Fibroblast of skin of left quadriceps (primary cell): ENCODE measurements around the gene CREBL2.
"Not testable (repeated sequence)": the region's sequence is repeated elsewhere in the genome, so short reads cannot be mapped to it uniquely, and the experiment has no call there.

Source experiments
- DNase-seq, 2 experiments: peaks; one replicate each; pipeline ENCODE4 v3.0.0-alpha.2; 2013; ENCODE audit warnings: low read depth in 2 of 2

The CREBL2 gene

GRCh38 chr12:12598864-12599263 is 12.8 kb upstream of the CREBL2 start:
- no peak for DNase-seq

DNA sequence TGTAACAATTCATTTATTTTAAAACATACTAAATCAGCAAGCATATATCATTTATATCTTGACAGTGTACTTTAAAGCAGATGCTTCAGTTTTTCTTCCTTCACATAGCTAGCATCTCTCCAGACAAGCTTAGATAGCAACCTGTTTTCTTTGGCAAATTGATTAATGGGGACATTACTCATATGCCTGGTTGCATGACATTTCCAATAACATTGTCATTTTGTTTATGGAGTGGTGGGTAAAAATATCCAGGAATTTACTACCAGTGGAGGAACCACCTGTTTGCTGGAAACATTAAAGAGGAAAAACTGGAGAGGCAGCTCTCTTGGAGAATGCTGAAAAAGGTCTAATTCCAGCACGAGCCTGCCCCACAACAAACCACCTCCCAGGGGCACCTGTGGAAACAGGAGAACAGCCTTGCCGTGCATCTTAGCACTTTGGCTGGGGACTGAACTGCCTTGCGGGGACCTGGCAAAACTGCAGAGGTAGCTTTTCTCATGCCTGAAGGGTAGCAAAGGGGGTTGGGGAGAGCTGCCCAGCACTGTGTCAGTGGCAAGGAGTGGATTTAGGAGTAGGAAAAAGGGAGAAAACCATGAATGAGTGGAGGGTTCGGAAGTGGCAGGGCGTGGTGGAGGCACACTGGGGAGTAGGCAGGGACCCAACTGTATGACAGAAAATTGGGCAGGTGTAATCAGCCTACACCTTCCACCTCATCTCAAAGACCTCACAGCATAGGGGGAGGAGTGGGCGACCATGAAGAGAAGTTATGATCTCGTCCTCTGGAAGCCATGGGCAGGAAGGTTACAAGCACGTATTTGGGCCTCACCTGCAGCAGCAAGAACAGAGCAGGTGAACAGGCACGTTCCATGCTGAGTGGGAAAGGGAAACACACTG is 11.7 kb upstream of the CREBL2 start:
- DNase-seq, result no peak

DNA sequence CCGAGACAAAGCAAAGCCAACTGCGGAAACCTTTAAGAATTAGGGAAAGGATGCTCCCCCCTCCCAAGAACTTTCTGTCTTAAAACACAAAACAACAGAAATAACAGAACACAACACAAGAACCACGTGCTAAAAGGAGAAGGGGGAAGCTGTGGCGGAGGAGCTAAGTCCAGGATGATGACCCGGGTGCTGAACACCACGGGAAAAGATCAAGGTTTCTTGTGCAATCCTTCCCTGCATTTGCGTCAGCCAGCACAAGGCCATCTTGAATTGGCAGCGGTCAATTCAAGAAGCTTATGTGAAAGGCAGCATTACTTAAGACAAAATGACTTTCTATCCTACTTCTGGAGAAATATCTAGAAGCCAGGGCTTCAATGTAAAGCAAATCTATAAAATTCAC is 11.0 kb upstream of the CREBL2 start:
- DNase-seq, result no peak

- no peak for DNase-seq
These were observed 6.9 kb upstream of the CREBL2 start for GRCh38 chr12:12604740-12605139.

- peak; percentile 29 to 44 for DNase-seq
These were observed 4.7 kb upstream of the CREBL2 start for GRCh38 chr12:12606781-12607589.

- no peak for DNase-seq
These were observed 3.1 kb upstream of the CREBL2 start for GRCh38 chr12:12608557-12608957.

DNA sequence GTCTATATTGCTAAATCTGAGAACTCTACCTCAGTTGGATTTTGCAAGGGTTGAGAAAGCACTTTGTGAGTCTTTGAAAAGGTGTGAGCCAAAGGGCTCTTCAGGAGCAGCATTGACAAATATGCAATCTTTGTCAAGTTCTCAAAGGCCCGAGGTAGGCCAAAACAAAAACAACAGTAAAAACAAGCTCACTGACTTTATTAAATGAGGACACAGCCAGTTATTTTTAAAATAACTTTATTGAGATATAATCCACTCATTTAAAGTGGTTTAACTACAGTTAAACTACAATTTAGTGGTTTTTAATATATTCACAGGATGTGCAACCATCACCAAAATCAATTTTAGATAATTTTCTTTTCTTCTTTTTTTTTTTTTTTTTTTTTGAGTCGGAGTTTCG is 2.0 kb upstream of the CREBL2 start:
- DNase-seq, result no peak

GRCh38 chr12:12610711-12611110 is 965 bp upstream of the CREBL2 start:
- no peak for DNase-seq

DNA sequence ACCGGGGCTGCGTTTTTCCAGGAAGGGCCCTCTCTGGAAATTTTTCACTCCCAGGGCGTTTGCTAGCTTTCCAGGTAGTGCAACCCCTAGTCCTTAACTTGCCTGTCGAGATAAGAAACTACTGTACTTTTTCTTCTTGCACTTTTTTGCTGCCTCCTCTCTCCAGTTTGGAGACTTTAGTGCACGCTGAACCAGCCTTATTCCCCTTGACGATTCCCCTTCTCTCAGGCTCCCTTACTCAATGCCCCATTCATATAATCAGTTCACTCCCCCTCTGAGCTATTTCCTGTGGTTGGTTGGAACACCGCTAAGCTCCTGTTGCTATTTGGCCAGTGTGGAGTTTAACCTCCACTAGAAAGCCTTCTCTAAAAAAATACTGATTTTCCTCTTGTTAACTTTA is 682 bp downstream of the CREBL2 start:
- DNase-seq, result peak in 1 of 2 experiments; percentile 15

GRCh38 chr12:12613344-12613743 is 1.7 kb downstream of the CREBL2 start:
- no peak for DNase-seq

DNA sequence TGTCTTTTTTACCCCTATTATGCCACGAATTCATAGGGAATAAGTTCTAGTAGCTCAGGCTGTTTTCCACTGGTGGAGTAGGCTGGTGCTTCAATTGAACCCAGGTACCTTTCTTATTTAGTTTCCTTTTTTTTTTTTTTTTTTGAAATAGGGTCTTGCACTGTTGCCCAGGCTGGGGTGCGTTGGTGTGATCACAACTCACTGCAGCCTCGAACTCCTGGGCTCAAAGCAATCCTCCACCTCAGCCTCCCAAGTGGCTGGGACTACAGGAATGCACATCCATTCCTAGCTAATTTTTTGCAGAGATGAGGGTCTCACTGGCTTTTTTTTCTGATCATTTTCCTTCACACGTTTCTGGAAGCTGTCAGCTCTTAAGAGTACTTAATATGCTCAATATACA is 2.7 kb downstream of the CREBL2 start:
- no peak for DNase-seq

GRCh38 chr12:12616512-12617310 is 5.0 kb downstream of the CREBL2 start:
- no peak for DNase-seq

DNA sequence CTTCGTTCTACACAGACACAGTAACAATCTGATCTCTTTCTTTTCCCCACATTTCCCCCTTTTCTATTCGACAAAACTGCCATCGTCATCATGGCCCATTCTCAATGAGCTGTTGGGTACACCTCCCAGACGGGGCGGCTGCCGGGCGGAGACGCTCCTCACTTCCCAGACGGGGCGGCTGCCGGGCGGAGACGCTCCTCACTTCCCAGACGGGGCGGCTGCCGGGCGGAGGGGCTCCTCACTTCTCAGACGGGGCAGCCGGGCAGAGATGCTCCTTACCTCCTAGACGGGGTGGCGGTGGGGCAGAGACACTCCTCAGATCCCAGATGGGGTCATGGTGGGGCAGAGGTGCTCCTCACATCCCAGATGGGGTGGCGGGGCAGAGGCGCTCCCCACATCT is 6.4 kb downstream of the CREBL2 start:
- not testable (repeated sequence) for DNase-seq

- no peak for DNase-seq
These were observed 9.1 kb downstream of the CREBL2 start for GRCh38 chr12:12620730-12621315.

DNA sequence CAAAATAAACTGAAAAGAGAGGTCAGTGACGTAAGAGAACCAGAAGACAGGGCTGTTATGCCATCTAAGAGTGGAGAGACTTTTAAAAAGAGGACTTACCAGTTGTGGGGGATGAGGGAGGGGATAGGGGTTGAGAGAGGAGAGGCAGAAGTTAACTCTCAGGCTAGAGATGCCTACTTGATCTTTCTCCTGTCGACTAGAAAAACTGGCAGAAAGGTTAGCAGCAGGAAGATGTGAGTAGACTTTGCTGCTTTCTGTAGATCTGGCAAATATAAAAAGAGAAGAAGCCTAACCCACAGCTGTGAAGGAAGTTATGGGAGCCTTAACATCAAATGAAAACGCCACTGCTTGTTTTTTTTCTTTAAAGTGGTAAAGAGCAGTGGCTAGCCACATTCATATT is 10.7 kb downstream of the CREBL2 start:
- DNase-seq, result no peak

- DNase-seq, result no peak
These were observed 12.9 kb downstream of the CREBL2 start for GRCh38 chr12:12624498-12624992.

- no peak for DNase-seq
These were observed 14.8 kb downstream of the CREBL2 start for GRCh38 chr12:12626471-12626870.

DNA sequence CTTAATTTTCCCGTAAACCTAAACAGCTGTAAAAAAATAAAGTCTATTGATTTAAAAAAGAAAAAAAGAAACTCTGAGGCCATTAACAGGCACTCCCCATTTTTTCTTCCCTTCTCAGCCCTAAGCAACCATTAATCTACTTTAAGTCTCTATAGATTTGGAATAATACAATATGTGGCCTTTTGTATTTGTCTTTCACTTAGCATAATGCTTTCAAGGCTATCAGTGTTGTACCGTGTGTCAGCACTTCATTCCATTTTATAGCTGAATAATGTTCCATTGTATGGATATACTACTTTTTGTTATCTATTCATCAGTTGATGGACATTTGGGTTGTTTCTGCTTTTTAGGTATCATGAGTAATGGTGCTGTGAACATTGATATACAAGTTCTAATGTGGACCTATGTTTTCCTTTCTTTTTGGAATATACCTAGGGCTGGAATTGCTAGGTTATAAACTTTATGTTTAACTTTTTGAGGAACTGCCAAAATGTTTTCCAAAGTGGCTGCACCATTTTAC is 15.7 kb downstream of the CREBL2 start:
- DNase-seq, result no peak

DNA sequence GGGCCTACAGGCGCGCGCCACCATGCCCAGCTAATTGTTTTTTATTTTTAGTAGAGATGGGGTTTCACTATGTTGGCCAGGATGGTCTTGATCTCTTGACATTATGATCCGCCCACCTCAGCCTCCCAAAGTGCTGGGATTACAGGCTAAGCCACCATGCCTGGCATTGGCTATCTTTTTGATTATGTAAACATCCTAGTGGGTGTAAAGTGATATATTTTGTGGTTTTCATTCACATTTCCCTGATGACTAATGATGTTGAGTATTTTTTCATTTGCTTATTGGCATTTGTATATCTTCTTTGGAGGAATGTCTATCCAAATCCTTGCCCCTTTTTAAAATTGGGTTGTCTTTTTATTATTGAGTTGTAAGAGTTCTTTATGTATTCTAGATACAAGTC is 16.3 kb downstream of the CREBL2 start:
- DNase-seq, result no peak

GRCh38 chr12:12630850-12631249 is 19.2 kb downstream of the CREBL2 start:
- DNase-seq, result no peak

DNA sequence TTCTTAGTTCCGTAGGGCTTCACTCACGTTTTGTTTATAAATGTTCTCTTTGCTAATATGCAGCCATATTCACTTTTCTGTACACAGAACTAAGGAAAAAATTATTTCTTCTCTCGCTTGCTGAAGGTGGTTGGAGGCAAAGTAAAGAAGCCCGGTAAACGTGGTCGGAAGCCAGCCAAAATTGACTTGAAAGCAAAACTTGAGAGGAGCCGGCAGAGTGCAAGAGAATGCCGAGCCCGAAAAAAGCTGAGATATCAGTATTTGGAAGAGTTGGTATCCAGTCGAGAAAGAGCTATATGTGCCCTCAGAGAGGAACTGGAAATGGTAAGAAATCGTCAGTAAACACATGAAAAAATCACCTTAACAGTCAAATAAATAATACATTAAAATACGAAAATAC is 24.0 kb downstream of the CREBL2 start:
- DNase-seq, result no peak
